Measurements from ENCODE around the gene CDC42EP1. TPM values are rescaled to one million over a fixed set of nuclear protein-coding genes. Genes with fewer than 3 reads are reported as not detected.
"Not testable (repeated sequence)": the region's sequence is repeated elsewhere in the genome, so short reads cannot be mapped to it uniquely, and the experiment has no call there.

CDC42EP1 gene
- total RNA-seq, 1 experiment from 2014 or later, result 68.7 TPM

DNA sequence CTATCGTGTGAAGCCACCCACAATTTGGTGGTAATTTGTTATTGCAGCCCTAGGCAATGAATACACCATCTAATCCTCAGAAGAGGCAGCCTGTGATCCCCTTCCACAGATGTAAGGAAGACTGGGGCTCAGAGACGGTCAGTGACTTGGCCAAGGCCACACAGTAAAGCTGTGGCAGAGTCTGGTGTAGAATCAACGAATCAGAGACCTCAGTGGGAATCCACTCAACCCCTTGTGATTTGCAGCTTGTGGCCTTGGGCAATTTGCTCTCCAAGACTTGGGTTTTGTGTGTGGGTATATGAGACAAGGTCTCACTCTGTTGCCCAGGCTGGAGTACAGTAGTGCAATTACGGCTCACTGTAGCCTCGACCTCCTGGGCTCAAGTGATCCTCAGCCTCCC, 17.7 kb downstream of the CDC42EP1 start:
- no peak for DNase-seq (ENCODE audit: low spot score)

- peak; percentile 70 for DNase-seq (ENCODE audit: low spot score)
These were observed 21.2 kb downstream of the CDC42EP1 start for GRCh38 chr22:37581504-37581903.

DNA sequence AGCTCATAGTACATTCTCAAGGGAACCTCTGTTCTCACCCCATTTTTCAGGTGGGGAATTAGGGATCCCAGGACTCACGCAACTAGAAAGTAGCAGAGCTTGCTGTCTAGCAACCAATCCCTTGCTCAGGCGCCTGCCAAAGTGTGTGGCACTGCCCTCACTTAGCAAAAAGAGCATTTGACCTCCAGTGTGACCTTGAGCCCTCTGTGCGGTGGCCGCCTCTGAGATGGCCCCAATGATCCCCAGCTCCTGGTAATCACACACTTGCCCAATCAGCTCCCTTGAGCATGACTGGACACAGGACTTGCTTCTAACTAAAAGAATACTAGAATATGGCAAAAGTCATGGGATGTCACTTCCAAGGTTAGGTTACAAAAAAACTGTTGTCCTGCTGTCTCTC, 22.2 kb downstream of the CDC42EP1 start:
- DNase-seq (ENCODE audit: low spot score), result no peak

DNA sequence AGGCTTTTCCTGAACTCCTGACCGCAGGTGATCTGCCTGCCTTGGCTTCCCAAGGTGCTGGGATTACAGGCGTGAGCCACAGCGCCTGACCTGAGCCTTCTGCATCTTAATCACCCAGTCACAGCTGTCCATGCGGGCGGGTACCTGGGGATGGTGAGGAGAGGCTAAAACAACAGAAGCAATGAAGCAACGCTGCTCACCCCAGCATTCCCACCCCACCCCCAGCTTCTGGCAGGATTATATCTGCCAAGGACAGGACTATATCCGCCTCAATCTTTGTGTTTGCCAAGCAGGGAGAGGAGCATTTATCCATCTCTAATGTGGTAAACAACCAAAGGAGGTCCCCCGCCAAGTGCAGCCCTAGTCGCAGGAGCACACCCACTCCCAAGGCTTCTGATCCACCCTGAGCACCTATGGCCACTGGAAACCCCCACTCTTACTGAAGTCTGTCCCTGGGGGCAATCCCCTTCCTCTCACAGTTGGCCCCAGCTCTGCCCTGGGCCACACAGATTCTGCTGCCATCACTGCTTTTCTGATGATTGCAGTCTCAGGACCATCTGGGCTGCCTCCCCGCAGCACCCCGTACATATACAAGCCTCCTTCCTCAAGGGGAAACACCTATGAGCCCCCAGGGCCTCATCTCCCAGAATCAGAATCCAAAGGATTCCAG, 28.4 kb downstream of the CDC42EP1 start:
- DNase-seq (ENCODE audit: low spot score), result no peak

- DNase-seq (ENCODE audit: low spot score), result no peak
These were observed 29.4 kb downstream of the CDC42EP1 start for GRCh38 chr22:37589636-37590035.

DNA sequence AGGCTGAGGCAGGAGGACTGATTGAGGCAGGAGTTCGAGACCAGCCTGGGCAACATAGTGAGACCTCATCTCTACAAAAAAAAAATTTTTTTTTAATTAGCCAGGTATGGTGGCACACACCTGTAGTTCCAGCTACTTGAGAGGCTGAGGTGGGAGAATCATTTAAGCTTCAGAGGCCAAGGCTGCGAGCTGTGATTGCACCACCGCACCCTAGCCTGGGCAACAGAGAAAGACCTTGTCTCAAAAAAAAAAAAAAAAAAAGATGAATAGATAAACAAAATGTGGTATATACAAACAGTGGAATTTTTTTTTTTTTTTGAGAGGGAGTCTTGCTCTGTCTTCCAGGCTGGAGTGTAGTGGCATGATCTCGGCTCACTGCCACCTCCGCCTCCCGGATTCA, 30.8 kb downstream of the CDC42EP1 start:
- DNase-seq (ENCODE audit: low spot score), result not testable (repeated sequence)

DNA sequence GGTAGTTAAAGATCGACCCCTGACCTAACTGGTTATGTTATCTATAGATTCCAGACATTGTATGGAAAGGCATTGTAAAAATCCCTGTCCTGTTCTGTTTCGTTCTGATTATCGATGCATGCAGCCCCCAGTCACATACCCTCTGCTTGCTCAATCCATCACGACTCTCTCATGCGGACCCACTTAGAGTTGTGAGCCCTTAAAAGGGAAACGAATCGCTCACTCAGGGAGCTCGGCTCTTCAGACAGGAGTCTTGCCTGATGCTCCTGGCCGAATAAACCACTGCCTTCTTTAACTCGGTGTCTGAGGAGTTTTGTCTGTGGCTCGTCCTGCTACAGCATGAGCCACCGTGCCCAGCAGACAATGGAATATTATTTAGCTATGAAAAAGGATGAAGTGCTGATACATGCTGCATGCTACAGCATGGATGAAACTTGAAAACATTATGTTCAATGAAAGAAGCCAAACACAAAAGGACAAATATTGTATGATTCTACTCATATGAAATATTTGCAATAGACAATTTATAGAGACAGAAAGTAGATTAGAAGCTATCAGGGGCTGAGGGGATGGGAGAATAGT, 31.6 kb downstream of the CDC42EP1 start:
- DNase-seq (ENCODE audit: low spot score), result no peak

DNA sequence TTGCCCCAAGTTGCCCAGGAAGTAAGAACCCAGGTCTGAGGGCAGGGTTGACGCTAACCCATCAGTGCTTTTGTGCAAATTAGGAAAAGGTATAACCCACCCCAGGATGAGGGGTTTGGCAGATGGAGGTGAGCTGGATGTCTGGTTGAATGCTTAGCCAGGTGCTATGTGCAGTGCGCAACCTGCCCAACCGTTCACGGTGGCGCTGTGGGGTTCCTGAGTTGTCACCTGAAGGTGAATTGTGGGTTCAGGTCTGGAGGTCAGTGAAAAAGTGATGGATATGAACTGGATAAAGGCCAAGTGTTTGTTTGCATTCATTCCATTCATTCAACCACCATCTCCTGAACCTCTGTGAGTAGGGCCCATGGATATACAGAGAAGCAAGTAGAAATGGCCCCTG, 34.0 kb downstream of the CDC42EP1 start:
- peak; percentile 43 for DNase-seq (ENCODE audit: low spot score)

DNA sequence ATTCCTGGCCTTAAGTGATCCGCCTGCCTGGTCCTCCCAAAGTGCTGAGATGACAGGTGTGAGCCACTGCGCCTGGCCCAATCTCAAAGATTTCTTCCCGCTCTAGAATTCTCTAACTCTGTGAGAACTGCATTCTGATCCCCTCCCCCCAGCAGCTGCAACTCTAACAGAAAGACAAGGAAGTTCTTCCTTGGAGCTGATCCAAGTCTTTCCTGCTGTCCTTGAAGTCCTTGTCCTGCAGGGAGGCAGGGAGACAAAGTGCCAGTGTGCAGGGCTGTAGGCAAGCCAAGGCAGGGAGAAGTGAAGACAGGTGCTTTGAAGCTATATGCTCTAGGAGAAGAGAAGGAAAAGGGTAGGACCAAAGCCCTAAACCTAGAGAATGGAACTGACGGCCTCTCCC, 38.9 kb downstream of the CDC42EP1 start:
- DNase-seq (ENCODE audit: low spot score), result peak; percentile 49

DNA sequence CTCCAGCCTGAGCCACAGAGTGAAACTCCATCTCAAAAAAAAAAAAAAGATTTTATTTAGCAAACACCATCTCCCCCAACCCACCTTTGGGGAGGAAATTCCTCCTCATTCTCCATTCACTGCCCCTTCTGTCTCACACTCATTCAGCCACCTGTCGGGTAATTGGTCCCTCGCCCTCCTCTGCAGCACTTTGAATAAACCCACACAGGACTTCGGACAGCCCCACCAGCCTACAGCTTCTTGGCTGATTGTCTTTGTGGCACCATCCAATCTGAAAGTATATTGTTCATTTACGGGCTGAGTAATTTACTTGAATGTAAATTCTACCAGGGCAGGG, 40.9 kb downstream of the CDC42EP1 start:
- no peak for DNase-seq (ENCODE audit: low spot score)

GRCh38 chr22:37601540-37602442, 41.5 kb downstream of the CDC42EP1 start:
- DNase-seq (ENCODE audit: low spot score), result no peak

- DNase-seq (ENCODE audit: low spot score), result not testable (repeated sequence)
These were observed 42.4 kb downstream of the CDC42EP1 start for GRCh38 chr22:37602546-37603277.

- no peak for DNase-seq (ENCODE audit: low spot score)
These were observed 43.8 kb downstream of the CDC42EP1 start for GRCh38 chr22:37604074-37604473.

DNA sequence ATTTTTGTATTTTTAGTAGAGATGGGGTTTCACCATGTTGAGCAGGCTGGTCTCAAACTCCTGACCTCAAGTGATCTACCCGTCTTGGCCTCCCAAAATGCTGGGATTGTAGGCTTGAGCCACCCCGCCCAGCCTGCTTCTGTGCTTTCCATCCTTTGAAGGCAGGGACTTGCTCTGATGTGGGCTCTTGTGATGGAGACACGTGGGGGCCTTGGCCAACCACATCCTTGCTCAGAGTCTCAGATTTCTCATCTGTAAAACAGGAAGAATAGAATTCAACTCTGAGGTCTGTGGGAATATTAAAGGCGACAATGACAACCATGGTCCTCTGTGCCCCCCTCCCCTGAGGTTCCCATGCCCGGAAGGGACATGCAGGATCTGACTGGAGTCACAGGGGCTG, 44.6 kb downstream of the CDC42EP1 start:
- no peak for DNase-seq (ENCODE audit: low spot score)

DNA sequence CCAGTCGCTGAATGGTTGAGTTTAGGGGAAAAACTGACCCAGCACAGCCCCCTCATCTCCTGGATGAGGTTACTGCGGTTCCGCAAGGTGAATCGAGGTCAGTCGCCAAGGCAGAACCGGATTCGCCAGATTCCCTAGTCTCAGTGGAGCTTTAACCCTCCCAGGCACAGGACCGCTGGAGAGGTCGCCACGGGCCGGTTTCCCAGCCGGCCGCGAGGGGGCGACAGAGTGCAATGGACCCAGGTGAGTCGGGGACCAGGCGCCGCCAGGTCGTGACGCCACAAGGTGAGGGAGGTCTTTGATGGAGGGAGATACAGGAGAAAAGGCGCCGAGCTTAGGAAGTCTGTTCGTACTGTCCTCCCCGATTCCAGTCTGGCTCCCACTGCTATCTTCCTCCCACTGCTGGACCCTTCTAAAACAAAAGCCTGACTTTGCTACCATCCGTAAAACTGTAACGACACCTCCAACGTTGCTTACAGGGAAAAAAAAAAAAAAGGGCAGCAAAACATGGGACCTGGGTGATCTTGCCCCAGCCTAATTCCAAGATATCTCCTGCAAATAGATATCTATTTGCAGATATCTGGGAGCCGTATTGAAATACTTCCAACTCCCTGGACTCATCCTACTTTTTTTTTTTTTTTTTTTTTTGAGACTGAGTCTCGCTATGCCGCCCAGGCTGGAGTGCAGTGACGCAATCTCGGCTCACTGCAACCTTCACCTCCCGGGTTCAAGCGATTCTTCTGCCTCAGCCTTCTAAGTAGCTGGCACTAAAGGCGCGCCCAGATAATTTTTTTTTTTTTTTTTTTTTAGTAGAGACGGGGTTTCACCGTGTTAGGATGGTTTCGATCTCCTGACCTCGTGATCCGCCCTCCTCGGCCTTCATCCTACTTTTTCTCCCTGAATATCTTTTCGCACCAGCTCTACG, 47.0 kb downstream of the CDC42EP1 start:
- DNase-seq (ENCODE audit: low spot score), result peak; percentile 95

- no peak for DNase-seq (ENCODE audit: low spot score)
These were observed 47.7 kb downstream of the CDC42EP1 start for GRCh38 chr22:37607935-37608476.

DNA sequence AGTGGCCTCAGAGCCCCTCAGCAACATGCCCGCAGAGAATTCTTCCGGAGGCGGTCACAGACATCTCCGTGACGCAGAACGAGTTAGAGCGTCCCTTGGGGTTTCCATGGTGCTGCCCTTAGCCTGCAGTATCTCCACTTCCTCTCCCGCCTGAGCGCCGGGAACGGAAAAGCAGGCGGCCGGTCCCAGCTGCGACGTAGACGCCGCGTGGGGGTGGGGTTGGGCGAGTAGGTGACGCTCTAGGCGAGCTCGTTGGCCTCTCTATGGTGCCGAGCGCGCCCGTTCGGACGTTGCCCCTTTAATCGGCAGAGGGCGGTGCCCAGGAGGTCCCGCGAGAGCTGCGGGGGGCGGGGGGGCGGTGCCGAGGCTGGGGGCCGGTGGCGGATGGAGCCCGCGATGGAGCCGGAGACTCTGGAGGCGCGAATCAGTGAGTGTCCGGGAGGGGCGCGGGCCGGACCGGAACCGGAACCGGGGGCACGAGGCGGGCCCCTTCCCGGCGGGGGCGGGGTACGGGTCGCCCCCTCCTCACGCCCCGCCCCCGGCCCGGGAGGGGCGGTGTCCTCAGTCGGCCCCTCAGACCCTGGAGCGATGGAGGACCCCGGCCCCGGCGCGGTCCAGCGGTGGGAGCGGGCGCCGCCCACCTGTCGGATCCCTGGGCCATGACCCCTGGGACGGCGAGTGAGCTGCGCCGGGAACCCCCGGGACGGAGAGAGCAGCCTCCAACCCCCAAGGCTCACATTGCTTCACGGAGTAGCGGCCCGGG, 48.4 kb downstream of the CDC42EP1 start, which contains the start of gene GGA1:
GGA1 (plus strand) TSS at position 358 of the 763 bp plus-strand sequence; CDS start at position 385, 27 bp downstream.
- DNase-seq (ENCODE audit: low spot score), result peak; percentile 87

DNA sequence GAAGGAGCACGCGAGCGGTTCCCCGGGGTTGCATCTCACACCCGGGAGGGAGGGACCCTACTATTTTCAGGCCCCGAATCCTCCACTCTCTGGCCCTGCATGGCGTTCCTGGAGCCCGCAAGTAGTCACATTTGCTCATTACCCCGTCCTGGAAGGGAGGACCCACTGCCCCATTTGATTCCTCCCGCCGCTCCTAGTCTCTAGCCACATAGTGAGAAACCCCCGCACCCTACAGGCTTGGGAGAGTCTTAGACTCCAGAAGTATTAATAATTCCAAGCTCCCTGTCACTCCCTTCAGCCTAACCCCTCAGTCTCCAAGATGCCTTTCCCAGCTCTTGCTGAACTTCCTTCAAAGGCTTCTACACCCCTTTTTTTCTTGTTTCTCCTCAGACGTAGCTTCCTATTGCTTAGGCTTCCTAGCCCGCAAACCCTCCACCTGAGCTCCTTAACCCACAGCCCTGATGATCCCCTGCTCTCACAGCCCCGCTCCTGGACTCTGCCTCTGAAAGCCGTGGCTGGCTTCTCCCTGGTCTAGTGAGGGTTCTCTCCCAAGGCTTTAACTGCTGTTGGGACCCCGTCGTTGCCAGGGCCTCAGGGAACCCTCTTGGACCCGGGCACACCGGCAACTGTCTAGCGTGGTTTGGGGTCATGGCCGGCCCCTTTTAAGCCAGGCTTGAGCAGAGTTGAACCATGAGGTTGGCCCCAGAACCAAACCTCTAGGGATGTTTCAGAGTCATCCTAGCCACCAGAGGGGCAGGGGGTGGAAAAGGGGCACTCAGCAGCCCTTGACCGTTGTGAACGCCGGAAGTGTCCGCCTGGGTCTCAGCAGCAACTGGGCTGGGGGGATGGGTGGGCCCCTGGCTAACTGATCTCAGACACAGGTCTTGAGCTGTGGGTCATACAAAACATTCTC, 49.2 kb downstream of the CDC42EP1 start:
- peak; percentile 13 for DNase-seq (ENCODE audit: low spot score)

DNA sequence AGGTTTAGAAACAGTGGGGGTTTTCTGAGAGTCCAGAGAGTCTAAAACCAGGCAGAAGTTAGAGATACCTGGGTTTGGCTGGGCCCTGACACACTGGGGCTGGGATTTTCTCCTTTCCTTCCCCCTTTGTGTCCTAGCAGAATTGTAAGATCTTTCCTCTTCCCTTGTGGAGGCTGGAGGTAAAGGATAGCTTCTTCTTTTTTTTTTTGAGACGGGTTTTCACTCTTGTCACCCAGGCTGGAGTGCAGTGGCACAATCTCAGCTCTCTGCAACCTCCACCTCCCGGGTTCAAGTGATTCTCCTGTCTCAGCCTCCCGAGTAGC, 49.8 kb downstream of the CDC42EP1 start:
- not testable (repeated sequence) for DNase-seq (ENCODE audit: low spot score)

All from HT-29 (cell line).